Measurements from ENCODE around the gene KCND1.

KCND1 gene

GRCh38 chrX:48972220-48973164, 848 bp upstream of the KCND1 start:
- peak; percentile 16 for DNase-seq
- TF ChIP-seq CTCF (IDR thresholded peaks at IDR 0.05) = peak; percentile 36
- peaks cover 48% of the 10 kb centered on the region for H3K9me3 Mint-ChIP-seq
- H3K4me1 Mint-ChIP-seq = peaks cover 22% of the 10 kb centered on the region
- peaks cover 2% of the 10 kb centered on the region for H3K27me3 Mint-ChIP-seq (ENCODE audit: low read depth, poor library complexity)
- H3K36me3 Mint-ChIP-seq (ENCODE audit: low read depth) = peaks cover 14% of the 10 kb centered on the region
- H3K27ac Mint-ChIP-seq = no peak overlapping the region
- peak overlapping the region; percentile 57 for H3K4me3 Mint-ChIP-seq

GRCh38 chrX:48969471-48969870, 2.2 kb downstream of the KCND1 start:
- H3K36me3 Mint-ChIP-seq (ENCODE audit: low read depth) = peaks cover 2% of the 10 kb centered on the region

GRCh38 chrX:48968377-48968776, 3.3 kb downstream of the KCND1 start:
- H3K4me1 Mint-ChIP-seq = peaks cover 25% of the 10 kb centered on the region
- H3K36me3 Mint-ChIP-seq (ENCODE audit: low read depth) = peaks cover 5% of the 10 kb centered on the region
- no peak overlapping the region for H3K4me3 Mint-ChIP-seq
- no peak for DNase-seq
- no peak for TF ChIP-seq CTCF (IDR thresholded peaks at IDR 0.05)
- H3K27me3 Mint-ChIP-seq (ENCODE audit: low read depth, poor library complexity) = peaks cover 2% of the 10 kb centered on the region
- peaks cover 51% of the 10 kb centered on the region for H3K9me3 Mint-ChIP-seq
- H3K27ac Mint-ChIP-seq = no peak overlapping the region

More at GRCh38 chrX:48969471-48969870, 2.2 kb downstream of the KCND1 start:
- DNase-seq = no peak
- H3K27ac Mint-ChIP-seq = no peak overlapping the region
- peaks cover 2% of the 10 kb centered on the region for H3K27me3 Mint-ChIP-seq (ENCODE audit: low read depth, poor library complexity)
- H3K9me3 Mint-ChIP-seq = peaks cover 45% of the 10 kb centered on the region
- peaks cover 22% of the 10 kb centered on the region for H3K4me1 Mint-ChIP-seq
- H3K4me3 Mint-ChIP-seq = no peak overlapping the region
- TF ChIP-seq CTCF (IDR thresholded peaks at IDR 0.05) = no peak

- Mint-ChIP-seq H3K36me3 (ENCODE audit: low read depth) (peaks cover 5% of the 10 kb centered on the region), H3K9me3 (peaks cover 41% of the 10 kb centered on the region), H3K4me1 (peaks cover 18% of the 10 kb centered on the region), H3K27ac (no peak overlapping the region), H3K27me3 (ENCODE audit: low read depth, poor library complexity) (peaks cover 2% of the 10 kb centered on the region), H3K4me3 (no peak overlapping the region)
- DNase-seq = no peak
- no peak for TF ChIP-seq CTCF (IDR thresholded peaks at IDR 0.05)
Observed at GRCh38 chrX:48966796-48967579, 4.7 kb downstream of the KCND1 start.

- H3K4me3 Mint-ChIP-seq = no peak overlapping the region
Observed at GRCh38 chrX:48965959-48966358, 5.7 kb downstream of the KCND1 start.

More at GRCh38 chrX:48965959-48966358, 5.7 kb downstream of the KCND1 start:
- no peak for DNase-seq
- TF ChIP-seq CTCF (IDR thresholded peaks at IDR 0.05) = no peak
- Mint-ChIP-seq H3K27me3 (ENCODE audit: low read depth, poor library complexity) (peaks cover 2% of the 10 kb centered on the region), H3K4me1 (peaks cover 26% of the 10 kb centered on the region), H3K27ac (no peak overlapping the region), H3K9me3 (peaks cover 51% of the 10 kb centered on the region), H3K36me3 (ENCODE audit: low read depth) (peaks cover 5% of the 10 kb centered on the region)

All from nephron progenitor cell (in vitro differentiated cells).